ENCODE measurements around the gene SYTL3. TPM values are rescaled to one million over a fixed set of nuclear protein-coding genes. Genes with fewer than 3 reads are reported as not detected.
"Not testable (repeated sequence)": the region's sequence is repeated elsewhere in the genome, so short reads cannot be mapped to it uniquely, and the experiment has no call there.

SYTL3 gene
- polyA plus RNA-seq, 3 donors, result 3.2 to 5.3 (median 4.5) TPM

DNA sequence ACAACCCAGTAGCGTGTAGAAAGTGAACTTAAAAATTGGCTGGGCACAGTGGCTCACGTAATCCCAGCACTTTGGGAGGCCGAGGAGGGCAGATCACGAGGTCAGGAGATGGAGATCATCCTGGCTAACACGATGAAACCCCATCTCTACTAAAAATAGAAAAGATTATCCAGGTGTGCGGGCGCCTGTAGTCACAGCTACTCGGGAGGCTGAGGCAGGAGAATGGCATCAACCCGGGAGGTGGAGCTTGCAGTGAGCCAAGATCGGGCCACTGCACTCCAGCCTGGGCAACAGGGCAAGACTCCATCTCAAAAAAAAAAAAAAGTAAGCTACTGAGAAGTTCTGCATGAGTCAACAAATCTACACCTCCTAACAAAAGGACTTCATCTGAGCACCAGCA lies 142.7 kb downstream of the SYTL3 start:
- not testable (repeated sequence) for DNase-seq (ENCODE audit: extremely low read depth in 1 of 11, low read depth in 9 of 11, low spot score in 4 of 11)

- DNase-seq (ENCODE audit: extremely low read depth in 1 of 11, low read depth in 9 of 11, low spot score in 4 of 11), result no peak
These were observed 143.6 kb downstream of the SYTL3 start for GRCh38 chr6:158793432-158793831.

DNA sequence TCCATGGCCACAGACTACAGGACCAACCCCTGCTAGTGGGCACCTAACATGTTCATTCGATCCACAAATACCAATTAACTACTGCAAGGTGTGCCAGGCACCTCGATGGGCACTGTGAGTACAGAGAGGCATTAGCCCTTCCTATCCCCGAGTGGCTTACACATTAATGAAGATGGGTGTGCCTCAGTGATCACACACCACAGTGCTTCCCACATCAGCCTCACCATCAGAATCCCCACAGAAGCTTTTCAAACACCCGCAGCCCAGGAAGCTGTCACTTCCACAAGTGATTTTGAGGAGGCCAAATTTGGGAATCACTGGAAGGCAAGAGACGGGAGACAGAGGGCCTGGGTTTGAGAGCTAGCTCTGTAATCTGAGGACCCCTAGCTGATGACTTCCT lies 145.7 kb downstream of the SYTL3 start:
- no peak for DNase-seq (ENCODE audit: extremely low read depth in 1 of 11, low read depth in 9 of 11, low spot score in 4 of 11)

GRCh38 chr6:158796353-158796752 lies 146.5 kb downstream of the SYTL3 start:
- no peak for DNase-seq (ENCODE audit: extremely low read depth in 1 of 11, low read depth in 9 of 11, low spot score in 4 of 11)

GRCh38 chr6:158797331-158798310 lies 147.8 kb downstream of the SYTL3 start:
- DNase-seq (ENCODE audit: extremely low read depth in 1 of 11, low read depth in 9 of 11, low spot score in 4 of 11), result no peak

DNA sequence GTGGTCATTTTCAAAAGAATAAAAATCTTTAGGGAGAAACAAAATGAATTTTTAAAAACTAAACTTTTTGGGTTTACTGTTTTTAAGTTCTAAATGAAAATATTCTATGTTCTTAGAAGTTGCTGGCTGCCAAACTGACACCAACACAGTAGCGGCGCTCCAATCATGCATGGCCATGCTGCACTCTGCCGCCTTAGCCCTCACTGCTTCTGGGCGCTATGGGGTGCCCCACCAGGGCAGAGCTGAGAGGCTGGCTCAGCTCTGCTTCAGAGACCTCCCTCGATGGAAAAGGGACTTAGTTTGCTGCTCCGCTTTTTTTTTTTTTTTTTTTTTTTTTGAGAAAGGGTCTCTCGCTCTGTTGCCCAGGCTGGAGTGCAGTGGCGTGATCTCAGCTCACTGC lies 148.5 kb downstream of the SYTL3 start:
- DNase-seq (ENCODE audit: extremely low read depth in 1 of 11, low read depth in 9 of 11, low spot score in 4 of 11), result no peak

DNA sequence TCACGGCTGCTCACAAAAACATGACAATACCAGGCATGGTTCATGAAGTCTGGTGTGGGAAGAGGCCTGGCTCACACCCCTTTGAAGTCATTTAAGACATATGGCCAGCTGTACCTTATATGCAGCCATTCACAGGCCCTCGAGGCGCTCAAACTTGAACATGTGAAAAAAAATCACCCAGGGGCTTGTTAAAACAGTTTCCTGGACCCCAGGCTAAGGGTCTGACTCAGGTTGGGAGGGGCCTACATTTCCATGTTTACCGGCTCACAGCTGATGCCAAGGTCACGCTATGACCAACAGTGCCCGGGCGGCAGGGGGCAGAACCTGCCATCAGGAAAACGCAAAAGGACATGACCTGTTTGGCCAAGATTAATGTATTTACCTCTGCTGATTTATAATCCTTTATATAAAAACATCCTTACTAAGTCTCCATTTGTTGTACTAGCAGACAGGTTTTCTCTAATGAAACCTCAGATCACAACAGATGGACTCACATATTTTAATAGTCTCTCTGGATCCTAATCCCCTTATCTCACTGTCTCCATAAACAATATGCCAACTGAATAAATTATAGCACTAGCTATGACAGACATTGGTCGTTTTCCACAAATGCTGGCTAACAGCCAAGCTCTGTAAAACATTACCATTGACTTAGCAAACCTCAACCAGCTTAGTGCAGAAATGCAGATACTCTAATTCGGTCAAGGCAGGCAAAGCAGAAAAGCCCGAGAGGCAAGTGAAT lies 149.4 kb downstream of the SYTL3 start:
- DNase-seq (ENCODE audit: extremely low read depth in 1 of 11, low read depth in 9 of 11, low spot score in 4 of 11), result peak in 4 of 11 donors; percentile 61 to 86 (median 68)

- DNase-seq (ENCODE audit: extremely low read depth in 1 of 11, low read depth in 9 of 11, low spot score in 4 of 11), result no peak
These were observed 151.9 kb downstream of the SYTL3 start for GRCh38 chr6:158801655-158802294.

GRCh38 chr6:158803733-158804143 lies 153.9 kb downstream of the SYTL3 start:
- DNase-seq (ENCODE audit: extremely low read depth in 1 of 11, low read depth in 9 of 11, low spot score in 4 of 11), result no peak

DNA sequence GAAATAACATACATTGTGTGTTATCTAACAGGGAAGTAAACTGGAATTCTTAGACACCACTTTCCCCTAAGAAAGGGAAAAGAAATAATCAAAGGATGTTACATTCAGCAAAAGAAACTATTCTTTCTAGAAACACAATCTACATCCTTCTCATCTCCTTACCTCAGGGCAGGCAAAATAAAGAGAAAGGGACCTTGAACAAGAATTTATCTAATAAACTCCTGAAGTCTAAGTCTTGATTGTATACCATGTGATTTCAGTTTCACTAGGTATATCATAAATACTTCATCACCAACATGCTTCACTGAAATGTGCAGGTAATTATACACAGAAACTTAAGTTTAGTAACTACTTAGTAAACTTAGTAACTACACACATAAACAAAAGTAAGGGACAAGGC lies 154.4 kb downstream of the SYTL3 start:
- no peak for DNase-seq (ENCODE audit: extremely low read depth in 1 of 11, low read depth in 9 of 11, low spot score in 4 of 11)

DNA sequence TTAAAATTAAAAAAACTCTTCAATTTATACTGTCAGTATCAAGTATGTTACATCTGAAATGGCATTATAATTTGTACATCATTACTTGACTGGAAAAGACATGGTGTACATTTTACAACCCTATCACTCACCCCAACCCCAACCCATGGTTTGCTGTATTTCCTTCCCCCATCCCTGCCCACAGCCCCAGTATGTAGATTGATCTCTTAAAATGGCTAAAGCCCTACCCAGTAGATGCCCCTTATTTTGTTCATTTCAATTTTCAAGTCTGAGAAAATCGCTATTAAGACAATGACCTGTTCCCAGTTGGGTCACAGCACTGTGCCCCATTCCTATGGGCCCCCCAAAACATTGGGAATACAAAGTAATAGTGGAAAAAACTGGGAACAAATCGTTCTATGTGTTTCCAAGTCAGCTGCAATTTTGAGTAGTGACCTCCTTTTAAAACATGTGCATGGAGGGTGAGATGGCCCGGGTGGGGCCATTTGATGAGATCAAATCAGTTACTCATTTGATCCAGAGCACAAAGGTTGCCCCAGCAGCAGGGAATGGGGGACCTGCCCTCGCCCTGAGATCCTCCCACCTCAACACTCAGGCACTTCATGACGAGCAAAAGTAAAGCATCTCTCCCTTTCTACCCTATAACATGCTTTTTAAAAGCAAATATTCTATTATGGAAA lies 156.0 kb downstream of the SYTL3 start:
- no peak for DNase-seq (ENCODE audit: extremely low read depth in 1 of 11, low read depth in 9 of 11, low spot score in 4 of 11)

DNA sequence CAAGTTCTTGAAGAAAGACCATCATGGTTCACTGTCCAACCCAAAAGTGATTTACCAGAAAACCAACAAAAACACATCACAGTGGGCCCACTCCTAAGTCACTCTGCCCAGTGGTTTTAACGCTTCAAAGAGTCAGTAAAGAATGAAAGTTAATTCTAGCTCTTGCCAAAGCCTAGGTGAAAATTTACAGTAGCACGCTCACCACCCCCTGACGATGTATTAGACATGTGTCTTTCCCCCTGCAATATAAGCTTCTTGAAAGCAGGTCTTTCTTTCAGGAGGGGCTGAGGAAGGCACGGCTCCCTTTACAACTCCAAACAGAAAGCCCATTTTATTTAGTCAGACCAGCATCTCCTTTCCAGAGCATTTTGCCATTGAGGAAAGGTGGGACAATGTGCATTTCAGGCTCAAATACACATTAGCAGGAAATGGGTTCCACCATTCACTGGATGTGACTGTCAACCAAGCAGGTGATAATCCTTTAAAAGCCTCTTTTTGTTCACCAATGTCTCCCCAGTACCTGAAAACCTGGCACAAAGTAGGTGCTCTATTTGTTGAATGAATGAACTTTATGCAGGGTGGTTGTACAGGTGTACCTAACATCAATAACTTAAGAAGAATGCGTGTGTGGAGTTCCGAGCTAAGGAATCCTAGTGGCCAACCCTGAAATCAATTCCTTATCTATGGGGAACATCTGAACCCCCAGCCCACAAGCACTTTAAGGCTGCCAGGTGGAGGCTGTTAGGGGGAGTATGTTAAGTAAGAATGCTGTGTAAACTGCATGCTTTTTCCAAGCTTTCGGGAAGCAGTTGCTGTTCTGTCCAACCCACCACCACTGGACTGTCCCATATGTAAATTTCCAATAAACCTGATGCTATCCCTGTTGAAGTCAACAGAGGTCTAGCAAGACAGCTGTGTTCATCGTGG lies 157.9 kb downstream of the SYTL3 start:
- no peak for DNase-seq (ENCODE audit: extremely low read depth in 1 of 11, low read depth in 9 of 11, low spot score in 4 of 11)

DNA sequence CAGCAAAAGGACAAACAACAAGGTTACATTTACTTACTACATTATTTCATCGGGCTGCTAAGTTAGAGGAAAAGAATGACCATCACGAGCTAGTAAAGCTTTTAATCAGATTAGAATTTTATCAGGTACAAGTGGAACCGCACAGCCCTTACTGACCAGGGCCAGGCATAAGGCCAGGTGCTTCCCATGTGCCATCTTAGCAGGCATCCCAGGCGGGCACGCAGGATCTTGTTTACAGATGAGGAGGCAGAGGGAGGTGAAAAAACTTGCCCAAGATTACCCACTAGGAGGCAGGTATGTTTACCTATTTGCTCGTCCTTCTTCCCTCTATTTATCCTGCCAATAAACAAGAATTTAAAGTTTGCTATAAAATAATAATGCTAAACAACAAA lies 158.6 kb downstream of the SYTL3 start:
- DNase-seq (ENCODE audit: extremely low read depth in 1 of 11, low read depth in 9 of 11, low spot score in 4 of 11), result no peak

DNA sequence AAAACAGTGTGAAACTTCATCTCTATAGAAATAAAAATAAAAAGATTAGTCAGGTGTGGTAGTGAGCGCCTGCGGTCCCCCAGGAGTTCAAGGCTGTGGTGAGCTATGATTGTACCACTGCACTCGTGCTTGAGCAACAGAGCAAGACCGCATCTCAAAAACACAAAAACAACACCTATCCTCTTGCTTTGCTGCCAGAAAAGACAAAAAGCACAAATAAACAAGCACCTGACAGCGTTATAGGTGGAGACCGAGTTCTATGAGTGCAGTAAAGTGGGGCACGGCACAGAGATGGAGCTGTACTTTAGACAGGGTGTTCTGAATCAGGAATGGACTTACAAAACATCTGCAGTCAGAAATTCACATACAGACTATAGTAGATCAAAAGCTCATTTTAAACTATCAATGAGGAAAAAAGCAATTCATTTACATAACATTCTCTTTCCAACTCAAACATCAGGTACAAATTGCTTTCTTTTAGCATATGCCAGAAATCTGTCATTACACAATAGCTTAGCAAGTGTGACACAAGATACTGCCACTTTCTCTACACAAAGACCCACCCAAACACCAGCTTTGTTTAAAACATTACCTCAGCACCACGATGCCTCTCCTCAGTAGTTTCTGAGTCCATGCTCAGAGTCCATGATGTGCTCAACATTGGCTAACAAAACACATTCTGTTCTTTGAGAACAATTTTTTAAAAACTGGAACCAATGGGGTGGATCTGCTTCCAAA lies 159.3 kb downstream of the SYTL3 start:
- no peak for DNase-seq (ENCODE audit: extremely low read depth in 1 of 11, low read depth in 9 of 11, low spot score in 4 of 11)

DNA sequence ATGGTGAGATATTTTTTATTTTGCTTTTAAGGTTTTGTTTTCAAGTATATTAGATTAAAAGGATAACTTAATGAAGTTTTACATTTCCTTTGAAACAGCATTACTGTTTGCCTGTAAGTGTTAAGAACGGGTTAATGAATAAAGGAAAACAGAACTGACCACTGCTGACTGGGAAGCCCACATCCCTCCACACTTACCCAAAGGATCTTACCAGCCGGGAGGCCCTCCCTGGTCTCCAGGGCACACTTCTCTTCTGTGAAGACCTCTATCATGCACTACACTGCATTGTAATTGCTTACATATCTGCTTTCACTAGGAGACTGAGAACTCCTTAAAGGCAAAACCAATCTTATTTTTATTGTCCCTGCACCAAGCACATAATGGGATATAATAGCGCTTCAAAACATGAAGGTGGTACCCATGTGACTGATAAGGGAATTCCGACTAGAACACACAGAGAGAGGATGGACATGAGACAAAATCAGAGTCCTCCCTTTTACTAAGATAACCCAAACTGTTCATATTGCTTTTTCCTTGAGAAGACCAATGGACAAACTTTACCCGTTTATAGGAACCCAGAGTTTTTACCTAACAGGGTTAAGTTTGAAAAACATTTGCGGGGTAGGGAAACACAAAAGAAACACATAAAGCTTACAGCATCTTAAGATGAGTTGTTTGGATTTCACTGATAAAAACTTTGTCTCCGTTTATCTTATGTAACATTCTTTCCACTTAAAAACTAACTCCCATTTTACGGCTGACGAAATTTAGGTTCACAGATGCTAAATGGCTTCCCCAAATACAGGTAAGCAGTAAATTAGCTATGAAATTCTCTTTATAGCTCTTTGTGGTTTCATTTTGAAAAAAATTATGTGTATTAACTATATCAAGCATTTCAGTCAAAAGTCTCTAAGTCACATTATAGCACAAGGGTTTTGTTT lies 160.6 kb downstream of the SYTL3 start:
- DNase-seq (ENCODE audit: extremely low read depth in 1 of 11, low read depth in 9 of 11, low spot score in 4 of 11), result no peak

DNA sequence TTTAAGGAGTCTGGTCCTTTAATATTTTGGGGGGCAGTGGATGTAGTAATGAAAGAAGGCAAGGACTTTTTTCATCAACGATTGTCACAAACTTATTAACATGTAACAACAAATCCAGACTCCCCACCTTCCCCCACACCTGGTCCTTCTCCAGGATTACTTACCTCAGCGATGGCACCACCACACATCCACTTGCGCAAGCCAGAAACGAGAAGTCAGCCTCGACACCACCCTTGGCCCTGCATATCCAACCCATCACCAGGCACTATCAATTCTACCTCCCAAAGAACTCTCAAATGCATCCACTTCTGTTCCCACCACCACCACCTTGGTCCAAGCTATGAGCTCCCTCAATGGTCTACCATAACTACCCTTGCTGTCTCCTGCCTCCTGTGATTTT lies 162.8 kb downstream of the SYTL3 start:
- no peak for DNase-seq (ENCODE audit: extremely low read depth in 1 of 11, low read depth in 9 of 11, low spot score in 4 of 11)
